ENCODE results near the gene DSCAML1.
A peak's percentile ranks its signal among the peaks of the same experiment; 100 is the strongest.

Gene DSCAML1, protein sequence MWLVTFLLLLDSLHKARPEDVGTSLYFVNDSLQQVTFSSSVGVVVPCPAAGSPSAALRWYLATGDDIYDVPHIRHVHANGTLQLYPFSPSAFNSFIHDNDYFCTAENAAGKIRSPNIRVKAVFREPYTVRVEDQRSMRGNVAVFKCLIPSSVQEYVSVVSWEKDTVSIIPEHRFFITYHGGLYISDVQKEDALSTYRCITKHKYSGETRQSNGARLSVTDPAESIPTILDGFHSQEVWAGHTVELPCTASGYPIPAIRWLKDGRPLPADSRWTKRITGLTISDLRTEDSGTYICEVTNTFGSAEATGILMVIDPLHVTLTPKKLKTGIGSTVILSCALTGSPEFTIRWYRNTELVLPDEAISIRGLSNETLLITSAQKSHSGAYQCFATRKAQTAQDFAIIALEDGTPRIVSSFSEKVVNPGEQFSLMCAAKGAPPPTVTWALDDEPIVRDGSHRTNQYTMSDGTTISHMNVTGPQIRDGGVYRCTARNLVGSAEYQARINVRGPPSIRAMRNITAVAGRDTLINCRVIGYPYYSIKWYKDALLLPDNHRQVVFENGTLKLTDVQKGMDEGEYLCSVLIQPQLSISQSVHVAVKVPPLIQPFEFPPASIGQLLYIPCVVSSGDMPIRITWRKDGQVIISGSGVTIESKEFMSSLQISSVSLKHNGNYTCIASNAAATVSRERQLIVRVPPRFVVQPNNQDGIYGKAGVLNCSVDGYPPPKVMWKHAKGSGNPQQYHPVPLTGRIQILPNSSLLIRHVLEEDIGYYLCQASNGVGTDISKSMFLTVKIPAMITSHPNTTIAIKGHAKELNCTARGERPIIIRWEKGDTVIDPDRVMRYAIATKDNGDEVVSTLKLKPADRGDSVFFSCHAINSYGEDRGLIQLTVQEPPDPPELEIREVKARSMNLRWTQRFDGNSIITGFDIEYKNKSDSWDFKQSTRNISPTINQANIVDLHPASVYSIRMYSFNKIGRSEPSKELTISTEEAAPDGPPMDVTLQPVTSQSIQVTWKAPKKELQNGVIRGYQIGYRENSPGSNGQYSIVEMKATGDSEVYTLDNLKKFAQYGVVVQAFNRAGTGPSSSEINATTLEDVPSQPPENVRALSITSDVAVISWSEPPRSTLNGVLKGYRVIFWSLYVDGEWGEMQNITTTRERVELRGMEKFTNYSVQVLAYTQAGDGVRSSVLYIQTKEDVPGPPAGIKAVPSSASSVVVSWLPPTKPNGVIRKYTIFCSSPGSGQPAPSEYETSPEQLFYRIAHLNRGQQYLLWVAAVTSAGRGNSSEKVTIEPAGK (N-terminal part only)

DNA sequence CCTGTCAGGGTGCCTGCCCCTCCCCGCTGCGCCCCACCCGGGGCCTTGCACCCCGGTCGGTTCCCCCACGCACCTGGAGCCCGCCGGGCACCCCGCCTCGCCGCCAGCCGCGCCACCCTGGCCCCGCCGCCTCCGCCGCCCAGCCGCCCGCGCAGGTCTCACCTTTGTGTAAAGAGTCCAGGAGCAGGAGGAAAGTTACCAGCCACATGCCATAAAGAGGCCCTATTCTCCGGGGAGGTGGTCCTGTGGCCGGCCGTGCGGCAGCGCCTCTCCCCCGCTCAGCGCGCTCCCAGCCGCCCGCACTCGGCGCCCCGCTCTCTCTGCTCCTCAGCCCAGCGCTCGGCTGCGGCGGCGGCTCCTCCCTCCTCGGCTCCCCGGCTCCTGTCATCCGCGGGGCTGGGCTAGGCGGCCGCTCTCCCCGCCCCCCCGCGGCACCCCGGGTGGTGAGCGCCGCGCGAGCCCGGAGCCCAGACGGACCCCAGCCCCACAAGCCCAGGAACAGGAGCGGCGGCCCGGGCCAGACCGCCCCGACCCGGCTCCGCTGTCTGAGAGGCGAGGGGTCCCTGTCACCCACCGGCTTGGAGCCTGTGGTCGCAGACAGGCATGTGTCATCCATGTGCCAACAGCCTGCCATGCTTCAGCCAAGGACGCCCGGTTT is at the start of gene DSCAML1:
Gene DSCAML1 (minus strand): TSS at position 345 of the 658 bp plus-strand sequence. CDS start 137 bp downstream, at position 208.
- no peak for FAIRE-seq
- no peak for DNase-seq (ENCODE audit: low spot score)

DNA sequence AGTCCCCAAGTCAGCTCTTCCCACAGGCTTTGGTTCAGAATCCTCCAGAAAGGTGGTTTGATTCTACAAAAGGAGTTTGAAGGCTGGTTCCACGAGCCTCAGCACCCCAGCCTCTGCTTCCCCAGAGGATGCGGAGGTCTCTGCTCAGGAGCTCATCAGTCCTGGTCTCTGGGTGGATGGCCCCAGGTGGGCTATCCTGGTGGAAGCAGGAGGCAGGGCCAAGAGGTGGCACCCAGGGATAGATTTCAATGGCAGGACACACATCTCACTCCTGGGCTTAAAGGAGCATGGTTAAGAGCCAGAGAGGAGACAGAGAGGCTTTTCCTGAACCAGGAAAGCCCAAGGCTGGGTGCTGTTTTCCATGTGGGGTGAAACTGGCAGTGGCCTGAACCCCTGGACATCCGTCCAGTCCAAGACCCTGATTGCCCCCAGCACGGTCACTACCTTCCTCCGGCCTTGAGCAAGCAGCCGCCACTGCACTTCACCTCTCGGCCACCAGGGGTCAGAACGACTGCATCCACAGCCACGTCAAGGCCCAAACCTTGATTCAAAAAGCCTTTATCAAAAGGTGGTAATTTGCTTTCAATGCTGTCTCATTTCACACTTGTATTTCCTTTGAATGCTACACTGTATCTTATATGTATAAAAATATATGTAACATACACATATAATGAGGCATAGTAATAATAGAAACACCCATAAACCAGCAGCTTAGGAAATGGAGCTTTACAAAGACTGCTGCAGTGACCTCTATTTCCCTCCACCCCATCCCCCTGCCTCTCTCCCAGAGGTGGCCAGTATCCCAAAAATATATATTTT is 46.9 kb upstream of the DSCAML1 start:
- DNase-seq (ENCODE audit: low spot score) (peak; percentile 12), FAIRE-seq (no peak)

DNA sequence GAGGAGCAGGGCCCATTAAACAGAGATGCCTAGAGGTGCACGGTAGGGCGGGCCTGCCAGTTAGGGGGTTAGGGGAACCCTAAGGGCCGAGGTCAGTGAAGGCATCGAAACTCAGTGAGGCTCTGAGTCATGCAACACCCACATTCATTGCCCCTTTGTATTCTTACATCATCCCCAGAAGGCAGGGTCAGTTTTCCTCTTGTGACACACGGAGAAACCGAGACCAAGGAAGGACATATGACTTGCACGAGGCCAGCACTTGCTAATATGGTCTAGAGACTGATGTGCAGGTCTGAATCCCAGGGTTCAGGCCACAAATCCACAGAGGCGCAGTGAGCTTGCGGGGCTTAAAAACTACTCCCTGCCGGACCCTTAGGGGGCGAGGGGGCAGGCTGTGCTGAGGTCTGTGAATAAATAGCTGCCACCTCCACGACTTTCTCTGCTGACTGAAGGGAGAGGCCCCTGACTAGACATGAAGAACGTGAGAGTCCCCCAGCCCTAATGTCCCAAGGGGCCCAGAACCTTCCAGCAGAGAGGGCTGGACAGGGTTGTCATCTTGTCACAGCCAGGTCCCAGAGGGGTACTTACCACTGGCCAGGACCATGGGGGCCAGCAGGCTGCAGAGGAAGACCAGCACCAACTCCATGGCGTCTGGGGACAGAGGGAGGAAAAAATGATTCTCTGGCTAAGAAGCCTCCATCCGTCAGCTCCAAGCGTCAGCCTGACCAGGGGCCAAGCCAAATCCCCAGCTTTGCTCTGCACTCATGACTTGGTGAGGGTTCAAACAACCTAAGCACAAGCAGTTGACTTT is 45.3 kb upstream of the DSCAML1 start:
- FAIRE-seq (no peak), DNase-seq (ENCODE audit: low spot score) (no peak)

DNA sequence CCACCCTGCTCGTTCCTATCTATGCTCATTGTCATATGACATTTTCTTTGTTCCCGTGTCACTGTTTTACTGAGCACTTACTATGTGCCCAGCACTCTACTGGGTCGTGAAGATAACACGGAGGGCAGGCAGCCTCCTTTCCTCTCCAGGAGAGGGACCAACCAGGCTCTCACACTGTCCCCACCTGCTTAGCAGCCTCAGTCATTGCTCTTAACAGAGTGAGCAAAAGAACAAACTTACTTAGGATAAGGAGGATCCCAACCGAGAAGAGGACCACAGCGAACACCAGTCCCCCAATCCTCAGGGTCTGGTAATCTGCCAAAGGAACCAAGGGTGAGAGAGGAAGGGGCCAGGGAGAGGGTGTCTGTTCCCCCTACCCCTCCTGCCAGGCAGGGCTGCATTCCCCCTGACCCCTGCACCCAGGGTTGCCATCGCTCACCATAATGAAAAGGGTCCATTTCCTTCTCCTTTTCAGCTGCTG is 44.6 kb upstream of the DSCAML1 start:
- no peak for DNase-seq (ENCODE audit: low spot score)
- no peak for FAIRE-seq

DNA sequence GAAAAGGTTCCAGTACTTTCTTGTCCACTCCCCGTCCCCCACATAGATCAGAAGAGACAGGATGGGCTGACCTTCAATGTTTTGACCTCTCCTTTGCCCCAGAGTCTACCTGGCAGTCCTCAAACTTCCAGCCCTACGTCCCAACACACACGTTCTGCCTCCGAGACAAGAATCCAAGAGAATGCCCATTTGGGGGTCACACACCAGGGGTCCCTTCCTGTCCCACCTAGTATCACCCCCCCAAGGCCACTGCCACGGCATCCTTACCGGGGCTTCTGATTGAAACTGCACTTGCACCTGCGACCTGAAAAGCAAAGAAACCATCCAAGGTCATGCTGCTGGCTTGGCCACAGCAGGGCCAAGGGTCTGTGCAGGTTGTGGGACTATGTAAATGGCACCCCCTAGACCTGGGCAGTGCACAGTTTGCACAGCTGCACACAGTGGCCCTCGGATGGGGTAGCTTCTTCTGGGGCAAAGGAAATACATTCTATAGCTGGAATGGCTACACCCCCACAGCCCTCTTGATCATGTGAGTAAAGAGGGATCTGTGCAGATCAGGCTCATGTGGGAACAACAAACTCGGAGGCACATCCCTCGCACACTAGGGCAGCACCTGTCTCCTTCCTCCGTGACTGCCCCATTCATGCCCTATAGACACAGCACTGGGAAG is 44.0 kb upstream of the DSCAML1 start:
- no peak for DNase-seq (ENCODE audit: low spot score)
- FAIRE-seq = no peak

DNA sequence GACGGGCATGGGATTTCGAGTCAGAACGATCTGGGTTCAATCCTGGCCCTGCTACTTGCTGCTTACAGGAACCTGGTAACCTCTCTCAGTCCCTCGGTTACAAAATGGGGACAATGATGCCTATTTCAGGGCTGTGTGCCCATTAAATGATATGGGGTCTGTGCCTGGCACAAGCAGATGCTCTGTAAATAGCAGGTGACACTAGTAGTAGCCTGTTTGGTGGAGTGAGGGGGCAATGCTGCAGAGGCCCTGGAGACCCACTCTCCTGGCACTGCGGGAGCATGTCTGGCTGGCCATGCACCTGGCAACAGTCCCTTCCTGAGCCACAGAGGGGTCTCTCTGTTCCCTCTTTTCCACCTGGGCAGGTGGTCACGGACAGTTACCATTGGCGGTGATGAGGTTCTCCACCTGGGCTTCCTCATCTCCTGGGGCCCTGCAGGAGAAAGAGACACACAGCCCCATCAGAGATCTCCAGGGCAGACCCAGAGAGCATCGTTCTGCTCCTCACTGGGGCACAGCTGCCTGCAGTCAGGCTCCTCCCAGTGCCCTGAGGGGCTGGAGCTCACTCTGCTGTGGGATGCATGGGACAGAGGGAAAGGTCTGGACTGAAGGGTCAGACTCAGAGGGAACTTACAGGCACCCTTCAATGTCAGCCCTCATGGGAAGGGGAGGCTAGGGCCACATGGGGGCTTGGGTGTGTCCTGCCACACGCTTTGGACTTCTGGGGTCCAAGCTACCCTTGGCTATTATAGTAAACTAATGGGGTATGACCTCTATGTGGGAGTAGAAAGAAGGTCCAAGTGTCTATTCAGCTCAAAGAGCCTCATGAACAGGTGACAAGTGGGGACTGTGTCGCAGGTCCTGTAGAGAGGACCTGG is 43.2 kb upstream of the DSCAML1 start:
- no peak for FAIRE-seq
- DNase-seq (ENCODE audit: low spot score) = no peak

DNA sequence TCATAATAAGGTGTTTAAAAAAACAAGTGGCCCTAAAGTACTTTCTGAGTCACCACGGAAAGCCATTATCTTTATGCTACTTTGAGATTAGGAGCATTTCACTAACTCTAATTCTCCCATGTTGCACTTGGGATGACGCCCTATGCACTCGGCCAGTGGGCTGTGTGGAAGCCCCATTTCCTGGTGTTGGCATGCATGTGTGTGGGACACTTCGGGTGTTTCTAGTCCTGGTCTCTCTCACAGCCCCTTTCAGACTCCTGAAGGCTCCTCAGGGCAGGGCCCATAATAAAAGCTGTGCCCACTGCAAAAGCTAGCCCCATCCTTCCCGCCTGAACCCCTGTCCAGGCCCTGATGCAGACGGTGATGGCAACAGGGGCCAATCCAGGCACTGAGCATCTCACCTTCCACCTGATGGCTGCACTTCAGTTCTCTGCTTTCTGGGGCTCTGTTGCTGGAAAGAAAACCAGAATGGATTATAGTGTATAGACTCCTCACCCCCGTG is 42.4 kb upstream of the DSCAML1 start:
- no peak for FAIRE-seq

DNA sequence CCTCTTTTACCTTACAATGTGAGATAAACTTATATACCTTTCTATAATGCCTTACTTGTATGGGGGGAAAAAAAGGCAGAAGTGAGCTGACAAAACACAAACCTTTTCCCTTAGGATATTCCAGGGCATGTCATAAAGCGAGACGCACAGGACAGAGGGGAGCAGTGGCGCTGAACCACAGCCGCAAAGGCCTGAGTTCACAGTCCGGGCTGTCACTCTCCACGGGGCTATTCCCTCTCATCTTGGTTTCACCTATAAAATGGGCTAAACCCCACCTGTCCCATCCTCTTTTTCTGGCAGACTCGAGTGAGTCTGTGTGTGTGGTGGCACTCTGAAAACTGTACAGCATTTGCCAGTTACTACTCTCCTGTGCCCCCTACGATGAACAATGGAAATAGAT is 41.9 kb upstream of the DSCAML1 start:
- FAIRE-seq (no peak), DNase-seq (ENCODE audit: low spot score) (no peak)

More for the DNA sequence above, 42.4 kb upstream of the DSCAML1 start:
- DNase-seq (ENCODE audit: low spot score) = no peak

DNA sequence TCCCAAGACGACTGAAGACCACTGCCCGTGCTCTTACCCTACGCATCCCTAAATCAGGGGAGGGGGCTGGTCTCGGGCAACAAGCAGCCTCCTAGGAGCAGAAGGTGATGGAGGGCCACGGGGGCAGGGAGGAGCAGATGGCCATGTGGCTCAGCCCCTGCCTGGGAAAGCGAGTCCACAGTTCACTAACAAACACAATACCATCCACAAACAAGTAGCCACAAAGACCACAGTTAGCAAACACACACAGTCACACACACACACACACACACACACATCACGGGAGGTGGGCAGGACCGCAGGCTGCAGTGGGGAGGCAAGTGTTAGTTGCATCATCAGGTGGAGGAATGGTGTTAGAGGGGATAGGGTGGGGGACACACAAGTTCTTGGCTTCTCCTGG is 40.8 kb upstream of the DSCAML1 start:
- no peak for DNase-seq (ENCODE audit: low spot score)
- FAIRE-seq = no peak

DNA sequence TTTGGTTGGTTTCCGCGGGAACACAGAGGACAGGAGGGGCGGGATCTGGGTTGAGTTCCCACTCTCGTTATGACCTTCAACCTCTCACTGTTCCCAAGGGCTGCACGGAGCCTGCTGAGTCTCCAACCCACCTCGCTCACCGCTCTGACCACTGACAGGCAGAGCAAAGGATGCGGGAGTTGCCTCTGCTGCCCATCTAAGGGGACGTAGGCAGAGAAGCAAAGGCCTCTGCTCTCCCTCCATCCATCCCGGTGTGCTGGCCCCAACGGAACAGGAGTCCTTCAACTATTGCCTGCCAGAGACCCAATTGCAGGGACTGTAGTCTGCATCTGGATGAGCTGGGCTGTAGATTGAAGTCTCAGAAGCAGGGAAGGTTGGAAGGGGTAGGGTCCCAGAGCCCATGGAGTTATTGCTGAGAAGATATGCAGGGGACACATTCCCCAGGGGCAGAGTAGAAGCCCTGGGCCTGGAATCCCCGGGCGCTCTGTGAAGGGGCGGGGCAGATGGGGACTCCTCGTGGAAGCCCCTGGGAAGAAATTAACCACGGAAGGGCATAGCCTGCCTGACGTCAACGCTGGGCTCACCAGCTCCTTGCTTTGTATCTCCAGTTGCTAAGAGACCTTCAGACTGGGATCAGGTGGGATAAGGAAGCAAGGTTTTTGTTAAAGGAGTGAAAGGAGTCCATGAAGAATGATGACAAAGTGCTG is 40.2 kb upstream of the DSCAML1 start:
- FAIRE-seq (no peak), DNase-seq (ENCODE audit: low spot score) (no peak)

DNA sequence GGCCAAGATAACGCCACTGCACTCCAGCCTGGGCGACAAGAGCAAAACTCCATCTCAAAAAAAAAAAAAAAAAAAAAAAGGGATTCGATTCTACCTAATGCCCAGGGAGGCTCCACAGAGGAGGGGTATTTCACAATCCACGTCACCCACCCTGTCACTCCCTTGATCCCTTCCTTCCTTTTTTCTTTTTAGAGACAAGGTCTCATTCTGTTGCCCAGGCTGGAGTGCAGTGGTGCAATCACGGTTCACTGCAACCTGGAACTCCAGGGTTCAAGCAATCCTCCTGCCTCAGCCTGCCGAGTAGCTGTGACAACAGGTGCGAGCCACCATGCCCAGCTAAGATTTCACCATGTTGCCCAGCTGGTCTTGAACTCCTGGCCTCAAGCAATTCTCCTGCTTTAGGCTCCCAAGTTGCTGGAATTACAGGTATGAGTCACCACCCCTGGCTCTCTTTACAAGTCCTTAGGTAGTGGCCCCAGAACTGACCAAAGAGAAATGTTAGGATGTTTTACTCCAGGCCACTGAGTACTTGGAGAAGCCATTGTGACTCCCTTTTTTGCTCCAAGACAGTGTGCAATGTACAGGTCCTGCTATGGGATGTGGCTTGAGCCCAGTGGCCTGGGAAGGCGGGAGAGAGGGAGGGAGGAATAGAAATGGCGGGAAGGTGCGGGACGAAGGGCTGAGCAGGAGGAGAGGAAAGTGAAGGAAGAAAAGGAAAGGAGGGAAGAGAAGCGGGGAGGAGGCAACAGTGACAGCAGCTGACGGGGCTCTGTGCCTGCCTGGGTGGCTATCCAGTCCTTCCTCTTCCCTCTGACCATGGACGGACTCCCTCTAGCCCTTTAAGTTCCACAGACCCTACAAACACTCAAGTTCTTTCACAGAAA is 39.3 kb upstream of the DSCAML1 start:
- no peak for FAIRE-seq
- DNase-seq (ENCODE audit: low spot score) = no peak

DNA sequence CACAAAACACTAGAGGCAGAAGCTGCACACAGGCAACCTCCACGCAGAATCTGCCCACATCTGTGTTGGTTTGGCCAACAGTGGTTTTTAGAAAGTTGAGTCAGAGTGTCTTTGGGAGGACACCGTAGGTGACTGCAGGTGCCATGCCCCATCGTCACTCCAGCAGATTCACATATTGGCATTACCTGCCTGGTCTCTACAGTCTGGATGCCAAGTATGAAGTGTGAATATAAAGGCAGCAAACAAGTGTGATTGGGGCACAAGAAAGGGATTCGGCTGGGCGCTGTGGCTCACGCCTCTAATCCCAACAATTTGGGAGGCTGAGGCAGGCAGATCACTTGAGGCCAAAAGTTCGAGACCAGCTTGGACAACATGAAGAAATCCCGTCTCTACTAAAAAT is 38.6 kb upstream of the DSCAML1 start:
- FAIRE-seq = no peak
- DNase-seq (ENCODE audit: low spot score) = no peak

DNA sequence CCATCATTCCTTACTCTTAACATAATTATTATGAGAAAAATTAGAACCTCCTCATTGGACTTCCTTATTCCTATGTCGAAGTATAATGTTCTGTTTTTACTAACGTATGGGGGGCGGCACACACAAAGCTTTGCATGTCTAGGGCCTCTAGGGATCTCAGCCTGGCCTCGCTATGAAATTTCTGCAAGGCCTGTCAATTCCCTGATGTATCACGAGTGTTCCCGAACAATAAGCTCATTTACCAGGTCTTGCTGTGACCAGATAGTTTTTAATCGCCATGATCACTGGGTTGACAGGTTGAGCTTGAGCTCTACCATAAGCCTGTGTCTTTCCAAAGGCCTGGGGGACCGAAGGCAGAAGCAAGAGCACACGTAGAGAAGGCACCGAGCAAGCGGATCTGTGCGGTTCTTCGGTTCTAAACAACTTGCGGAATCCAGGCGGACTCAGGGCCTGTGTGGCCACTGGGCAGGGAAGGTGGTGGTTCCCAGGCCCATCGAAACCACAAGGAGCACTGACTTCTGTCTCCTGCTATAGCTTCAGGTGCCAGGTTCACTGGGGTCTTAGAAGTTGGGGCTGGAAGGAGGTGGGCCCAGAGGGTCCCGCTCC is 37.9 kb upstream of the DSCAML1 start:
- no peak for FAIRE-seq

DNA sequence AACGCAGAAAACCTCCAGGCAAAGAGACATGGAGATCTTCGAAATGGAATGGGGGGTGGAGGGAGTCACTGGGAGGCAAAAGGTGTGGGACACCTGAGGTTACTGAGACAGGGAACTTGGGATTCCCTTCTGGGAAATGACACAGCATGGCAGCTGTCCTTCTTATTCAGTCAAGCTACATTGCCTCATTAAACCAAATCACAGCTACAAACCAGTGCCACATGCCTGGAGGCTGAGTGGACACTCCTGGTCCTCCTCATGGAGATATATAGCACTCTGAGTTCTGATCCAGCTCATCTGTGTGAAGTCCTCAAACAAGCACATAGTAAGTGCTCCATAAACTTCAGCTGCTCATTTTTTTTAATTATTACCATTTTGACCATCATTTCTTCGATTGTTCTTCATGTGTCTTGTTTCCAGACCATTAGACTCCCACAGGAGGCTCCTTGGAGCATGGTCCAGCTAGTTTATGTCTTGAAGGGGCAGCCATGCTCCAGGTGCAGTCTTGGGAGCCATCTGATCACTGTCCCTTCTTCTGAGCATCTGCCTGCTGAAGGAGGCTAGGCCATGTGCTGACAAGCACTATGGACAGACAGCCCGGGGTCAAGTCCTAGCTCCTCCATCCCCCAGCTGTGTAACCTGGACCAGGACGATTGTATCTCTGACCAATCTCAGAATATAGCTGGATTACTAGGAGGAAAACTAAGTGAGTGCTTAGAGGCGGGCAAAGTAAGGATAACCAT is 37.2 kb upstream of the DSCAML1 start:
- DNase-seq (ENCODE audit: low spot score) (no peak), FAIRE-seq (no peak)

More for the DNA sequence above, 37.9 kb upstream of the DSCAML1 start:
- DNase-seq (ENCODE audit: low spot score) = no peak

Data from RCC 7860 (cell line).